ENCODE data around the gene MACROD2. TPM values are rescaled to one million over a fixed set of nuclear protein-coding genes. Genes with fewer than 3 reads are reported as not detected.

The MACROD2 gene
- total RNA-seq, 1 donor from 2014 or later = 3.5 TPM

DNA sequence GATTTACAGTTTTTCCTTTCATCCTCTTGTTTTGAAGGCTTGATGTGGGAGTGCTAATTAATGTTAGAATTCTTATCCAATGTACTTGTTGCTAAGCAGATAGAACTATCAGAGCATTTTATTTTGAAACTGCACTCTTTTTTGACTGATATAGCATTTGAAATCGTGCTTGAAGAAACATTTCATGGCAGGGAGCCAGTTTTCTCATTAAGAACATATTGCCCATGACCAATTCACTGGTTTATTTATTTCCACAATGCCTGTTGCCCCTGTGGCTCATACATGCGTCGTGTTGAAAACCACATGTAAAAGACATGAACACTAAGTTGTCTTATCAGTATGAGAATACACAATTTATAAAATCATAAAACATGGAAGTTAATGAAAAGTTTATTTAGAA lies 821.8 kb downstream of the MACROD2 start:
- DNase-seq (ENCODE audit: low spot score in 2 of 2) = no peak

DNA sequence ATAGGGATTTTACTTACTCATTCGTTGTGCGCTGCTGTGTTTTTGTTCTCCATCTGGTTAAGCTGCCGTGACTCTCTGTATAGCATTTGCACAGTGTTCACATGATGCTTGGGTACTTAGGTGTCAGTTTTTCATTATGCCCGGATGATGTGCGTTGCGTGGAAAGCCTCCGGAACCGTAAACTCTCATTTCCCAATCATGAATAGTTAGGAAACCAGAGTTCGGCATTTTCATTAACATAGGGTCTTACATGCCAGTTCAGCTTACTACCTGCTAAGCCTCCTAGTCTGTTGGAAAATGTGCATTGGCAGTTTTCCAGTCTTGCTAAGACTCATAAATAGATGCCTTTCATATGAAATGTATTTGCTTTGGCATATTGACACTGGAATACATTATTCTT lies 825.5 kb downstream of the MACROD2 start:
- H3K9me3 ChIP-seq = no peaks in the 10 kb centered on the region
- no peaks in the 10 kb centered on the region for H3K27me3 ChIP-seq
- no peaks in the 10 kb centered on the region for H3K36me3 ChIP-seq
- TF ChIP-seq, protein P1, sequence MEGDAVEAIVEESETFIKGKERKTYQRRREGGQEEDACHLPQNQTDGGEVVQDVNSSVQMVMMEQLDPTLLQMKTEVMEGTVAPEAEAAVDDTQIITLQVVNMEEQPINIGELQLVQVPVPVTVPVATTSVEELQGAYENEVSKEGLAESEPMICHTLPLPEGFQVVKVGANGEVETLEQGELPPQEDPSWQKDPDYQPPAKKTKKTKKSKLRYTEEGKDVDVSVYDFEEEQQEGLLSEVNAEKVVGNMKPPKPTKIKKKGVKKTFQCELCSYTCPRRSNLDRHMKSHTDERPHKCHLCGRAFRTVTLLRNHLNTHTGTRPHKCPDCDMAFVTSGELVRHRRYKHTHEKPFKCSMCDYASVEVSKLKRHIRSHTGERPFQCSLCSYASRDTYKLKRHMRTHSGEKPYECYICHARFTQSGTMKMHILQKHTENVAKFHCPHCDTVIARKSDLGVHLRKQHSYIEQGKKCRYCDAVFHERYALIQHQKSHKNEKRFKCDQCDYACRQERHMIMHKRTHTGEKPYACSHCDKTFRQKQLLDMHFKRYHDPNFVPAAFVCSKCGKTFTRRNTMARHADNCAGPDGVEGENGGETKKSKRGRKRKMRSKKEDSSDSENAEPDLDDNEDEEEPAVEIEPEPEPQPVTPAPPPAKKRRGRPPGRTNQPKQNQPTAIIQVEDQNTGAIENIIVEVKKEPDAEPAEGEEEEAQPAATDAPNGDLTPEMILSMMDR (IDR thresholded peaks at IDR 0.05) = no peak
- H3K4me1 ChIP-seq = no peaks in the 10 kb centered on the region
- DNase-seq (ENCODE audit: low spot score in 2 of 2) = no peak
- H3K4me3 ChIP-seq = no peak overlapping the region
- H3K27ac ChIP-seq = no peak overlapping the region
- intact Hi-C loops (cut with DNase I) = no loop called here

More for the DNA sequence above, 821.8 kb downstream of the MACROD2 start:
- H3K4me3 ChIP-seq = no peak overlapping the region
- no peak overlapping the region for H3K27ac ChIP-seq
- intact Hi-C loops (cut with DNase I) = no loop called here
- no peaks in the 10 kb centered on the region for H3K4me1 ChIP-seq
- TF ChIP-seq, protein P1 (IDR thresholded peaks at IDR 0.05) = no peak
- no peaks in the 10 kb centered on the region for H3K36me3 ChIP-seq
- no peaks in the 10 kb centered on the region for H3K9me3 ChIP-seq
- no peaks in the 10 kb centered on the region for H3K27me3 ChIP-seq

DNA sequence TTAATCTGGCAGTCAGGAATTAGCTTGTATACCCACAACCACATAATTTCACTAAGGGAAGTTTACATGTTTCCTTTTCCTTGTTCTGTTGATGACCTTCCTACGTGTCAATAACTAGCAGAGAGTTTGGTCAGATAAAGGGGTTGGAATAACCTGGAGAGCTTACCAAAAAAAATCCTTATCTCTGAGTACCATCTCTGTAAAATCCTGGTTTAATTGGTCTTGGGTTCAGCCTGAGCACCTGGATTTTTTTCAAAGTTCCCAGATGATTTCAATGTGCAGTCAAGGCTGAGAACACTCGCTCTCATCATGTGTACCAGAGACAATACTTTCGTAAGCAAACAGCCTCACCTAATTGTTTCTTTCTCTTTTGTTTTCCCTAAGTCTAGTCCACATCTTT lies 825.9 kb downstream of the MACROD2 start:
- H3K4me1 ChIP-seq = no peaks in the 10 kb centered on the region
- intact Hi-C loops (cut with DNase I) = no loop called here
- no peaks in the 10 kb centered on the region for H3K9me3 ChIP-seq
- no peaks in the 10 kb centered on the region for H3K27me3 ChIP-seq
- H3K27ac ChIP-seq = no peak overlapping the region
- TF ChIP-seq, protein P1 (IDR thresholded peaks at IDR 0.05) = no peak
- H3K4me3 ChIP-seq = no peak overlapping the region
- no peaks in the 10 kb centered on the region for H3K36me3 ChIP-seq
- DNase-seq (ENCODE audit: low spot score in 2 of 2) = no peak

DNA sequence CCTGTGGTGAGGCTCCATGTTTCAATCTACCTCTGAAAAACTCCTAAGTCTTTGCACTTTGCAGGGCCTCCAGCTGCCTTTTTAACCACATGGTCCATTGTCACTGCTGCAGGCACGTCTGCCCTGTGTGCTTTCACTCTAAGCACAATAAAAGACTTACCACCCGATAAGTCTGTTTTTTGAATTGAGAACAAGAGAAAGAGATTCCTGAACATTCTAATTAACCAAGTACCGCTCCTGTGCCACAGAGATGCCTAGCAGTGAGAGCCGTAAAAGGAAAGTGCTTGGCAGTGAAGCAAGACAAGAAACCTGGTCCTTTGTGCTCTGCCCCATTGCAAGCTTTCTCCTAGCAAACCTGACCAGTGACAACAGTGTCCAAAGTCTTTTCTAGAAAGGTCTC lies 829.7 kb downstream of the MACROD2 start:
- TF ChIP-seq, protein P1 (IDR thresholded peaks at IDR 0.05) = no peak
- intact Hi-C loops (cut with DNase I) = no loop called here
- DNase-seq (ENCODE audit: low spot score in 2 of 2) = no peak

DNA sequence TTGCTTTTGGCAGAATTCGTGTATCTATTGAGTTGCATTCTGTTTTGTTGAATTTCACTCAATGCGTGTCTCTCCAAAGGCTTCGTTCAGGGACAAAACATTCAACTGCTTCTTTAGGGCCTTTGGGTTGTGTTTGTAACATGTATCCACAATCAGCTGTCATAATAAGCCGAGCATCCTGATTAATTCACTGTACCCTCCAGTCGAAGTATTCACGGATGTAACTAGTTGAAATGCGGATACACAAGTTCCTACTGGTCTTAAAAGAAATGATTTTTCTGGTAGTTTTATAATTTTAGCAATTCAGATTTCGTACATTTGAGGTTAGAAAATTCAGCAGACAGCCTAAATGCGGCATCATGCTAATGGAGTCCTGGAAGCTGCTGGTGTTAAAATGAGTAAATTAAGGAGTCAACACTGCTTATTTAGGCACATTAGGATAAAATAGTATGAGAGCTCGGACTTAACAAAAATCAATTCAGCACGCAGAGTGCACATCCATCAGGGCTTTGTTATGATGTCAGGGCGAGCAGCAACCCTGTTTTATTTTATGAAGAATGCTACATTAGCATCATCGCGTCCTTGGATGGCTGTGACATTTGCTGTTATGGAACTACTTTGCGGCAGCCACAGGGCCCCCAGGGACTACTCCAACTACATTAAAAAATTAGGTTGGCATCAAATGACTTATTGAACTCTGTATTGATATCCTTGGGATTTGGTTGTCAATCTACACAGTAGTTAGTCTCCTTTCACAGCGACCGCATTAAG lies 831.4 kb downstream of the MACROD2 start:
- Histone ChIP-seq H3K4me3 (no peak overlapping the region), H3K36me3 (no peaks in the 10 kb centered on the region), H3K27me3 (no peaks in the 10 kb centered on the region), H3K4me1 (no peaks in the 10 kb centered on the region), H3K9me3 (no peaks in the 10 kb centered on the region), H3K27ac (no peak overlapping the region)
- TF ChIP-seq, protein P1 (IDR thresholded peaks at IDR 0.05) = no peak
- intact Hi-C loops (cut with DNase I) = no loop called here
- no peak for DNase-seq (ENCODE audit: low spot score in 2 of 2)

More for the DNA sequence above, 829.7 kb downstream of the MACROD2 start:
- no peaks in the 10 kb centered on the region for H3K9me3 ChIP-seq
- H3K27ac ChIP-seq = no peak overlapping the region
- H3K4me1 ChIP-seq = no peaks in the 10 kb centered on the region
- no peaks in the 10 kb centered on the region for H3K27me3 ChIP-seq
- no peak overlapping the region for H3K4me3 ChIP-seq
- H3K36me3 ChIP-seq = no peaks in the 10 kb centered on the region
